ENCODE results near the gene DLGAP4. TPM values are rescaled to one million over a fixed set of nuclear protein-coding genes. Genes with fewer than 3 reads are reported as not detected.

The DLGAP4 gene
- total and polyA plus RNA-seq, 2 of the 8 experiments (the other 6 are each of a cell fraction or from before 2014, with no cell fraction given), result 41.2 to 57.2 TPM

DNA sequence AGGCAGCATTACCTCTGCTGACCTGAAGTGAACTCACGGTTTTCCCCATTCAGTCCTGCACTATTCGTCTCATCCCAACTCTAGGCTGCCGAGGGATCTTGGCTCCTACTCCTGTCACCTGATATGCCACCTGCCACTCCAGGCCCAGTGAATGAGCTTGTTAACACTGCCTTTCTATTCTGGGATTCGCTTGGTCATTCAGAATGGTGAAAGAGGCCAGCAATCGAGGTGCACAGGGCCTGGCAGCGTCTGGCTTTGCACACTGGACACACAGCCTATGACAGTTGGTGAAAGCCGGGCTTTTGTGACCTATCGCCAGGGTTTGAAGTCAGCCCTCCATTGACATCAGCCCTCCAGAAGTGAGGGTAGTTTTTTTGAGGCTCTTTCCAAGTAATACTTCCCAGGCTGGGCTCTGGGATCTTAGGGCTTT, 175.9 kb downstream of the DLGAP4 start (continued):
- TF ChIP-seq, protein P1, sequence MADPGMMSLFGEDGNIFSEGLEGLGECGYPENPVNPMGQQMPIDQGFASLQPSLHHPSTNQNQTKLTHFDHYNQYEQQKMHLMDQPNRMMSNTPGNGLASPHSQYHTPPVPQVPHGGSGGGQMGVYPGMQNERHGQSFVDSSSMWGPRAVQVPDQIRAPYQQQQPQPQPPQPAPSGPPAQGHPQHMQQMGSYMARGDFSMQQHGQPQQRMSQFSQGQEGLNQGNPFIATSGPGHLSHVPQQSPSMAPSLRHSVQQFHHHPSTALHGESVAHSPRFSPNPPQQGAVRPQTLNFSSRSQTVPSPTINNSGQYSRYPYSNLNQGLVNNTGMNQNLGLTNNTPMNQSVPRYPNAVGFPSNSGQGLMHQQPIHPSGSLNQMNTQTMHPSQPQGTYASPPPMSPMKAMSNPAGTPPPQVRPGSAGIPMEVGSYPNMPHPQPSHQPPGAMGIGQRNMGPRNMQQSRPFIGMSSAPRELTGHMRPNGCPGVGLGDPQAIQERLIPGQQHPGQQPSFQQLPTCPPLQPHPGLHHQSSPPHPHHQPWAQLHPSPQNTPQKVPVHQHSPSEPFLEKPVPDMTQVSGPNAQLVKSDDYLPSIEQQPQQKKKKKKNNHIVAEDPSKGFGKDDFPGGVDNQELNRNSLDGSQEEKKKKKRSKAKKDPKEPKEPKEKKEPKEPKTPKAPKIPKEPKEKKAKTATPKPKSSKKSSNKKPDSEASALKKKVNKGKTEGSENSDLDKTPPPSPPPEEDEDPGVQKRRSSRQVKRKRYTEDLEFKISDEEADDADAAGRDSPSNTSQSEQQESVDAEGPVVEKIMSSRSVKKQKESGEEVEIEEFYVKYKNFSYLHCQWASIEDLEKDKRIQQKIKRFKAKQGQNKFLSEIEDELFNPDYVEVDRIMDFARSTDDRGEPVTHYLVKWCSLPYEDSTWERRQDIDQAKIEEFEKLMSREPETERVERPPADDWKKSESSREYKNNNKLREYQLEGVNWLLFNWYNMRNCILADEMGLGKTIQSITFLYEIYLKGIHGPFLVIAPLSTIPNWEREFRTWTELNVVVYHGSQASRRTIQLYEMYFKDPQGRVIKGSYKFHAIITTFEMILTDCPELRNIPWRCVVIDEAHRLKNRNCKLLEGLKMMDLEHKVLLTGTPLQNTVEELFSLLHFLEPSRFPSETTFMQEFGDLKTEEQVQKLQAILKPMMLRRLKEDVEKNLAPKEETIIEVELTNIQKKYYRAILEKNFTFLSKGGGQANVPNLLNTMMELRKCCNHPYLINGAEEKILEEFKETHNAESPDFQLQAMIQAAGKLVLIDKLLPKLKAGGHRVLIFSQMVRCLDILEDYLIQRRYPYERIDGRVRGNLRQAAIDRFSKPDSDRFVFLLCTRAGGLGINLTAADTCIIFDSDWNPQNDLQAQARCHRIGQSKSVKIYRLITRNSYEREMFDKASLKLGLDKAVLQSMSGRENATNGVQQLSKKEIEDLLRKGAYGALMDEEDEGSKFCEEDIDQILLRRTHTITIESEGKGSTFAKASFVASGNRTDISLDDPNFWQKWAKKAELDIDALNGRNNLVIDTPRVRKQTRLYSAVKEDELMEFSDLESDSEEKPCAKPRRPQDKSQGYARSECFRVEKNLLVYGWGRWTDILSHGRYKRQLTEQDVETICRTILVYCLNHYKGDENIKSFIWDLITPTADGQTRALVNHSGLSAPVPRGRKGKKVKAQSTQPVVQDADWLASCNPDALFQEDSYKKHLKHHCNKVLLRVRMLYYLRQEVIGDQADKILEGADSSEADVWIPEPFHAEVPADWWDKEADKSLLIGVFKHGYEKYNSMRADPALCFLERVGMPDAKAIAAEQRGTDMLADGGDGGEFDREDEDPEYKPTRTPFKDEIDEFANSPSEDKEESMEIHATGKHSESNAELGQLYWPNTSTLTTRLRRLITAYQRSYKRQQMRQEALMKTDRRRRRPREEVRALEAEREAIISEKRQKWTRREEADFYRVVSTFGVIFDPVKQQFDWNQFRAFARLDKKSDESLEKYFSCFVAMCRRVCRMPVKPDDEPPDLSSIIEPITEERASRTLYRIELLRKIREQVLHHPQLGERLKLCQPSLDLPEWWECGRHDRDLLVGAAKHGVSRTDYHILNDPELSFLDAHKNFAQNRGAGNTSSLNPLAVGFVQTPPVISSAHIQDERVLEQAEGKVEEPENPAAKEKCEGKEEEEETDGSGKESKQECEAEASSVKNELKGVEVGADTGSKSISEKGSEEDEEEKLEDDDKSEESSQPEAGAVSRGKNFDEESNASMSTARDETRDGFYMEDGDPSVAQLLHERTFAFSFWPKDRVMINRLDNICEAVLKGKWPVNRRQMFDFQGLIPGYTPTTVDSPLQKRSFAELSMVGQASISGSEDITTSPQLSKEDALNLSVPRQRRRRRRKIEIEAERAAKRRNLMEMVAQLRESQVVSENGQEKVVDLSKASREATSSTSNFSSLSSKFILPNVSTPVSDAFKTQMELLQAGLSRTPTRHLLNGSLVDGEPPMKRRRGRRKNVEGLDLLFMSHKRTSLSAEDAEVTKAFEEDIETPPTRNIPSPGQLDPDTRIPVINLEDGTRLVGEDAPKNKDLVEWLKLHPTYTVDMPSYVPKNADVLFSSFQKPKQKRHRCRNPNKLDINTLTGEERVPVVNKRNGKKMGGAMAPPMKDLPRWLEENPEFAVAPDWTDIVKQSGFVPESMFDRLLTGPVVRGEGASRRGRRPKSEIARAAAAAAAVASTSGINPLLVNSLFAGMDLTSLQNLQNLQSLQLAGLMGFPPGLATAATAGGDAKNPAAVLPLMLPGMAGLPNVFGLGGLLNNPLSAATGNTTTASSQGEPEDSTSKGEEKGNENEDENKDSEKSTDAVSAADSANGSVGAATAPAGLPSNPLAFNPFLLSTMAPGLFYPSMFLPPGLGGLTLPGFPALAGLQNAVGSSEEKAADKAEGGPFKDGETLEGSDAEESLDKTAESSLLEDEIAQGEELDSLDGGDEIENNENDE (IDR thresholded peaks at IDR 0.05; ENCODE audit: insufficient replicate concordance, low read length), result no peak
- TF ChIP-seq CBX5 (IDR thresholded peaks at IDR 0.05; ENCODE audit: low read depth, low read length), result no peak
- TF ChIP-seq TAF7 (optimal IDR thresholded peaks at IDR 0.05; ENCODE audit: borderline replicate concordance, low read depth, low read length), result no peak
- TF ChIP-seq MAFK (IDR thresholded peaks at IDR 0.05; ENCODE audit: low read depth, low read length), result no peak

All from H1 (cell line).